HG02642 (cell line): Measurements from ENCODE around the gene LYZL2.
"Not testable (repeated sequence)": the region's sequence is repeated elsewhere in the genome, so short reads cannot be mapped to it uniquely, and the experiment has no call there.

ENCODE experiments used
- ATAC-seq: cut with Tn5 transposase; IDR thresholded peaks from one replicate; pipeline ENCODE4 v1.9.1; 2021; ENCODE audit warnings: mild to moderate bottlenecking; ENCODE audit not compliant: unreplicated experiment, poor library complexity

LYZL2 gene

GRCh38 chr10:30639946-30640786 is 10.6 kb upstream of the LYZL2 start:
- no peak for ATAC-seq

- ATAC-seq = no peak
These were observed 8.4 kb upstream of the LYZL2 start for GRCh38 chr10:30637881-30638467.

- ATAC-seq = no peak
These were observed 1.6 kb upstream of the LYZL2 start for GRCh38 chr10:30631188-30631587.

DNA sequence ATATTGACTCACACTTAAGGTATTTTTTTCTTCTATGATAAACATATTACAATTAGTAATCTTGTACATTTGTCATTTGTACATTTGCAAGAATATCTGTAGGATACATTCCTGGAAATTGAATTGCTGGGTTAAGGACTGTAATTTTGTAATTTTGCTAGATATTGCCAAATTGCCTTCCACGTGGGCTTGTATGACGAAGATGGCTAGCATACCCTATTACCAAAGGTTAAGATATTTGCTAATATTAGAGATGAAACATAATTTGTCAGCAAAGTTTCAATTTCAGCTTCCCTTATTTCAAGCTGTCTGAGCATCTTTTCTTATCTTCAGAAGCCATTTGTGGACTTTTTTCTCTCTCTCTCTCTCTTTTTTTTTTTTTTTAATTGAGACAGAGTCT is 1.0 kb upstream of the LYZL2 start:
- no peak for ATAC-seq

DNA sequence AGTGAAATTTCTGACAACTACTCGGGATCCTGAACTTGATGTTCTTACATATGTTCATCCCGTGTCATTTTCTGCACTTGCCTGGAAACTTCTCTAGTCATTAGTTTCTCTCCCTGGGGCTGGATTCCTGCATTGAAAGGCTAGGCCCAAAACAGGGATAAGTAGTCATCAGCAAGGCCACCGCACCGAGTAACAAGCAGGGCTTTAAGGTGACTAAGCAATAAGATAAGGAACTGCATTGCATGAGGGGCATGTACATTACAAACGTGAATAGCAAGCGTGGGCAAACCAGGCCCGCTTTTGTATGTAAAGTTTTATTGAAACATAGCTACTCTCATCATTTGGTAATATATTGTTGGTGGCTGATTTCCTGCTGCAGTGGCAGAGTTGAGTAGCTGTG is 977 bp downstream of the LYZL2 start:
- not testable (repeated sequence) for ATAC-seq

- not testable (repeated sequence) for ATAC-seq
These were observed 2.7 kb downstream of the LYZL2 start for GRCh38 chr10:30626837-30627236.

DNA sequence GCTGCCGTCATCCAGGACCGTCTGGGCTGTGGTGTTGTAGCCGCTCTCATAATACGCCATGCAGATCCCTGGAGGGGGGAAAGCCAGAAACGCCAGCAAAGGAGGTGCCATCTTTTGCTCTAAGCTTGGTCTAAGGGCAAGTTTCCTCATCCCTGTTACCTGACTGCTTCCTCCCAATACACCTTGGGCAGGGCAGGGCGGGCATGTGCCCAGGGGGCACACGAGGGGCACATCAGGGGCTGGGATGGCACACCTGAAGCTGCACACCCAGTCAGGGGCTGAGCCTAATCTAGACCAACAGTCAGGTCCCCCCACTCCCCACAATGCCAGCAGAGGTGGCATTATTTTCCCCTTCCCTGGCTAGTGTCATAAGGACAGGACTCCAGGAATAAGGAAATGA is 3.4 kb downstream of the LYZL2 start:
- ATAC-seq = not testable (repeated sequence)

DNA sequence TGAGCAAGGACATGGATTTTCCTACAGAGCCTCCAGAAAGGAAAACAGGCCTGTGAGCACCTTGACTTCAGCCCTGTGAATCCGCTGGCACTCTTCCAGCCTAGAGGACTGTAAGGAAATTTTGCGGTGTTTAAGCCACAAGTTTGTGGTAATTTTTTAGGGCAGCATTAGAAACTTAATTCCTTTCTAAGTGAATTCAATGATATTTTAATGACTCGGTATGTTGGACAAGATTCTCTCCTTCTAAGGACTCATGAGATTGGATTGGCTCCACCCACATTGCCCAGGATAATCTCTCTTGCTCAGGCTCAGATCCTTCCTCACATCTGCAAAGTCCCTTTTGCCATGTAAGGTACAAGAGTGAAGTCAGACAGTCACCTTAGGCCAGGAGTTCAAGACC is 4.5 kb downstream of the LYZL2 start:
- no peak for ATAC-seq

DNA sequence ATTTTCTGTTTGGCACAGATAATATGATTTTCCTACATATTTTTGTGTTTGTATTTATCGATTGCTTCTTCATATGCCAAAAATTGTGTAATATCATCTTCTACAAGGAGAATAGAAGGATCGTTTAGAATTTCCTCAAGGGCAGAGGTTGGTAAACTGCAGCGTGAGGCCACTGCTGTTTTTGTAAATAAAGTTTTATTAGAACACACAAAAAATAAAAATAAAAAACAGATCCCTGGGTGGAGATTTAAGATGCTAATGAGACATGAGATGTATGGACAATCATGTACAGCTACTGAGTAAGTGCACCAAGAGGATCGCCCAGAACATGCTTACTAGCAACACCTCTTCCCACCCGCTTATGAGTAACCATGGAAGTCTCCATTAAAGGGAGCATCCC is 9.6 kb downstream of the LYZL2 start:
- no peak for ATAC-seq

DNA sequence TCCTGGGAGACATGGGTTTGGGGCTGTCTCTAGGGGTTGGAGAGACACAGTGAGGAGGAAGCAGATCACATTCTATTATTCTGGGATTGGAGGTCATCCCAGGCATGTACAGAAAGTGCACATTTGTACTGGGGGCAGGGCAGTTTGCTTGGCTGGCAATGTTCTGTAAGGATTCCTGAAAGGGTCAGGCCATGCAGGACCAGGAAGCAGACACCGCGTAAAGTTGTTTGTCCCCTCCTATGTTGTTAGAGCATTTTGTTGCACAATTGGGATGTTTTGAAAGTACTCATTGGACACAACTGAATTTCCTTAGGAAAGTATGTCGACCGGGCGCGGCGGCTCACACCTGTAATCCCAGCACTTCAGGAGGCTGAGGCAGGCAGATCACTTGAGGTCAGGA is 12.5 kb downstream of the LYZL2 start:
- ATAC-seq = no peak

- not testable (repeated sequence) for ATAC-seq
These were observed 18.5 kb downstream of the LYZL2 start for GRCh38 chr10:30611041-30611440.

- ATAC-seq = no peak
These were observed 21.7 kb downstream of the LYZL2 start for GRCh38 chr10:30607814-30608213.

DNA sequence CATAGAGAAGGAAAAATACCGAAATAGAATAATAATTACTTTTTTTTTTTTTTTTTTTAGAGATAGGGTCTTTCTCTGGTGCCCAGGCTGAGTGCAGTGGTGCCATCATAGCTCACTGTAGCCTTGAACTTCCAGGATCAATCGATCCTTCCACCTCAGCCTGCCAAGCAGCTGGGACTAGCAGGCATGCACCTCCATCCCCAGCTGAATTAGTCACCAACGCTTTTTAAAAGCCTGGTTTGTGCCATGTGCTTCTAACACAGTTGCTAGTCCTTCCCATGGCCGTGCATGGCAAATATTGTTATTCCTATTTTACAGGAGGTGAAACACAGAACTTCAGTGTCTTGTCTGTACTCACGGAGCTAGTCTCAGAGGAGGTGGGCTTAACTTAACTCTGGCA is 23.2 kb downstream of the LYZL2 start:
- ATAC-seq = no peak

GRCh38 chr10:30605341-30606121 is 24.0 kb downstream of the LYZL2 start:
- ATAC-seq = not testable (repeated sequence)

- no peak for ATAC-seq
These were observed 26.0 kb downstream of the LYZL2 start for GRCh38 chr10:30603589-30603988.

DNA sequence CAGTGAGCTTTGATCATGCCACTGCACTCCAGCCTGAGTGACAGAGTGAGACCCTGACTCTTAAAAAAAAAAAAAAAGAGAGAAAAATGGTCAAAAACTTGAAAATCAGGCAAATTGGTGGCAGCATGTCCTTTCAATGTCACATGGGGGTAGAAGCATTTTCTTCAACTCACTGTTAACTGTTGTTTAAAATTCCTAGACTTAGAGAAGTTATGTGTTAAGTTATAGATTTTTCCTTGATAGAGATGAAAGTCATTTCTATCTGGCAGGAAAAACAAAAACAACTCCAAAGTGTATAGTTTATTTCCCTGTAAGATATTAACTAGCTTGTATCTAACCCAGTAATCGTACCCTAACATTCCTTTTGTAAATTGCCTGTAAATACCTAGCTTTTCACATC is 26.8 kb downstream of the LYZL2 start:
- no peak for ATAC-seq

GRCh38 chr10:30600005-30600404 is 29.5 kb downstream of the LYZL2 start:
- ATAC-seq = no peak

GRCh38 chr10:30598105-30598776 is 31.3 kb downstream of the LYZL2 start:
- ATAC-seq = no peak

DNA sequence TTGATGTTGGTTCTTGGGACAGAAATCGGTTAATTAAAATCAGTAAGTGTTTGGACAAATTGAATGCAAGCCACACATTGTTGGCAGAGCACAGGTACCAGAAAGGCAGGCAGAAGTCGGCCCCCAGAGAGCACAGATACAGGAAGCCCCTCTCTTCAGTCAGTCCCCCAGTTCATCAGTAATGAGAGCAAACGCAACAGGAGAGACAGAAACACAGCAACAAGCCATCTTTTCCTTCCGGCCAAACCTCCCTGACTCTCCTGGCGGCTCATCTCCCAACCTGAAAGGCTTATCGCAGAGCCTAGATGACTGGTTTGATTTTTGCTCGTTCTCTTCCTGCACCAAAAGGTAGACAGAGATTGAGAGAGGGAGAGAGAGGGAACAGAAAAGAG is 32.1 kb downstream of the LYZL2 start:
- ATAC-seq = not testable (repeated sequence)
